ENCODE measurements around the gene INTS11.

Gene INTS11

GRCh38 chr1:1296070-1297061 lies 28.1 kb downstream of the INTS11 start:
- H3K4me3 ChIP-seq (replicated peaks; ENCODE audit: low read depth, low read length), result no peak overlapping the region
- DNase-seq (ENCODE audit: low read depth), result no peak
- TF ChIP-seq CTCF (IDR thresholded peaks at IDR 0.05; ENCODE audit: low read length, missing control alignments), result no peak

- DNase-seq (ENCODE audit: low read depth), result no peak
Measured at GRCh38 chr1:1295154-1295923, 29.1 kb downstream of the INTS11 start.

GRCh38 chr1:1294250-1294890 lies 30.1 kb downstream of the INTS11 start:
- DNase-seq (ENCODE audit: low read depth), result no peak
- TF ChIP-seq CTCF (IDR thresholded peaks at IDR 0.05; ENCODE audit: low read length, missing control alignments), result no peak
- H3K4me3 ChIP-seq (replicated peaks; ENCODE audit: low read depth, low read length), result no peak overlapping the region

More at GRCh38 chr1:1295154-1295923, 29.1 kb downstream of the INTS11 start:
- H3K4me3 ChIP-seq (replicated peaks; ENCODE audit: low read depth, low read length), result no peak overlapping the region
- no peak for TF ChIP-seq CTCF (IDR thresholded peaks at IDR 0.05; ENCODE audit: low read length, missing control alignments)

GRCh38 chr1:1293263-1294249 lies 30.9 kb downstream of the INTS11 start:
- no peak for TF ChIP-seq CTCF (IDR thresholded peaks at IDR 0.05; ENCODE audit: low read length, missing control alignments)
- H3K4me3 ChIP-seq (replicated peaks; ENCODE audit: low read depth, low read length), result no peak overlapping the region
- DNase-seq (ENCODE audit: low read depth), result no peak

GRCh38 chr1:1292851-1293250 lies 31.6 kb downstream of the INTS11 start:
- no peak overlapping the region for H3K4me3 ChIP-seq (replicated peaks; ENCODE audit: low read depth, low read length)
- no peak for TF ChIP-seq CTCF (IDR thresholded peaks at IDR 0.05; ENCODE audit: low read length, missing control alignments)
- DNase-seq (ENCODE audit: low read depth), result no peak

GRCh38 chr1:1292442-1292779 lies 32.0 kb downstream of the INTS11 start:
- no peak overlapping the region for H3K4me3 ChIP-seq (replicated peaks; ENCODE audit: low read depth, low read length)
- no peak for TF ChIP-seq CTCF (IDR thresholded peaks at IDR 0.05; ENCODE audit: low read length, missing control alignments)
- DNase-seq (ENCODE audit: low read depth), result no peak
